CD4-positive, alpha-beta T cell treated with Interleukin-17A for 4 hours (primary cell): ENCODE results near the gene DGUOK.
"Not testable (repeated sequence)": the region's sequence is repeated elsewhere in the genome, so short reads cannot be mapped to it uniquely, and the experiment has no call there.

Source experiments
- DNase-seq: peaks from one replicate; pipeline ENCODE4 v3.0.0-alpha.2; 2020; ENCODE audit warnings: mixed read lengths

Gene DGUOK

DNA sequence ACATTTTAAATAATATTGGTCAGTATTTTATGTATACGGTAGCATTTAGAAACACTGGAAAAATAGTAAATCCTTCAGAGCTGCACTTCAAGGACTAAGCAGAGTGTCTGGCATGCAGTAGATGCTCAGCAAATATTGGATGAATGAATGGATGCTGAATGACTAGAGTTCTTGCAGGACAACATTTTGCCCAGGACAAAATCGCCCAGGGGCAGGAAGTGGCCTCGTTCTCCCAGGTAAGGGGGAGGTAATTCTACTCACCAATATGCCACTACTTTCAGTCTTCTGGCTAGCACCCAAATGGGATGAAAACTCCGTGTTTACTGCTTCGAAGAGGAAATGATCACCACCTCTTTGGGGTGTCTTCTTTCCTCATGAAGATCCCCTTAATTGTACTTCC is 4.0 kb upstream of the DGUOK start:
- DNase-seq: no peak

DNA sequence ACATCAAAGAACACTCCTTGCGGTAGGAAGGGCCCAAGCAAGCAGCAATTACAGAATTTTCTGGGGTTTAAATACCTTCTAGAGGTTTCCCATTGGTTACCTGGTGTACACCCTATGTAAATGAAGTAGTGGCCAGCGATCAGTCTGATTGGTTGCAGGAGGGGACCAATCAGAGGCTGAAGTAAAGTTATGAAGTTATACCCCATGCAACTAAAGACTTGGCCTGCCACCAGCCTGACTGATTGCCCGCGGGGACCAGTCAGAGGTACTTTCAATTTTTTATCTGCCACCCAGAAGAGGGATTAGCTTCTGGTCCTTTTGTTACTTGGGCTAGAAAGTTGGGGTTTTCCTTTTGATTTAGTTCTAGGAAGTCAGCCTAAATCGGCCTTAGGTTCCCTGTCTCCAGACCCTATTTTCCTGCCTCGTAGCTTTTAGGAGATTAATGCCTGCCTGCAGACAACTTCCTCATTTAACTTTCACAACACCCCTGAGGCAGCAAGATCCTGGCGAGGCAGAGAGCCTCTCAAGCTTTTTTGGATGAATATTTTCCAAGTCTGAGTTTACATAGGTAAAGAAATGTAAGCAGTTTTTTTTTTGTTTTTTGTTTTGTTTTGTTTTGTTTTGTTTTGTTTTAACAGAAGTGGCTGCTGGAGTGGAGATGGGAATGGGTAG is 1.5 kb upstream of the DGUOK start:
- no peak for DNase-seq

DNA sequence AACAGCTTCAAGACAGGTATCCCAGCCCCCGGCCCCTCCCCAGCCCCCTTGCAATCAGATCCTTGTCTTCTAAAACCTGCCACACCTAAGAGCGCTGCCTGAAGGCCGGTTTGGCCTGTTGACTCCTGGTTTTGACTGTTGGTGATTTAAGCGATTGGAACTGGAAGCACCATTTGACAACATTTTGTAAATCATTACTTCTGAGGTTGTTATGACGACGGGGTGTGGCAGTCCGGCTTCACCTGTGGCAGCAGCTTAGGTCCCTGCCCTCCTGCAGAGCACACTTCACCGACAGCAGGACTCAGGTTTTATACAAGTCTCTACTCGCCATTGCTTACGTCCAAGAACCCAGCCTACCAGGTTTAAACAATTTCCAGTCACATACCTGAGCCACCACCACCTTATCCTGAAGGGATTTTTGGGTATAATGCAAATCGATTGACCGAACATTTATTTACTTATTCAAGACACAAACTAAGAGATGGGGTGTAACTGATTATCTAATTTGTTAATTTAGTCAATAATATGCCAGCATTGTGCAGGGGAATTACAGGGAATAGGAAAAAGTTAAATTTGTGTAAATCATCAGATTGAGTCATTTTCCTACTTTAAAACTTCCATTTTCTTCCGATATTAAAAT is 707 bp upstream of the DGUOK start:
- no peak for DNase-seq

DNA sequence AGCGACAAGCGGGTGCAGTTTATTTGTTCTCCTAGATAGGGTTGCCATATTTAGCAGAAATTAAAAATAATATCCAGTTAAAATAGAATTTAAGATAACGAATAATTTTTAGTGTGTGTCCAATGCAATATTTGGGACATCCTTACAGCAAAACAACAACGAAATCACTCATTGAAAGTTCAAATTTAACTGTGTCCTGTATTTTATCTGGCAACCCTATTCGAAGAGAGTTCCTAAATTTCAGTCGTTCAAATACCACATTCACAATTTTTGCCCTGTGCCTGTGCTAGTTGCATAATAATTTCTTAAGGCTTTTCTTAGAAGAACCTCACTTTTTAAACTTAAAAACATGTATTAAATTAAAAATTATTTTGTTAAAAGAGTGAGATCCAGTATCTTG is 664 bp downstream of the DGUOK start:
- DNase-seq: no peak

DNA sequence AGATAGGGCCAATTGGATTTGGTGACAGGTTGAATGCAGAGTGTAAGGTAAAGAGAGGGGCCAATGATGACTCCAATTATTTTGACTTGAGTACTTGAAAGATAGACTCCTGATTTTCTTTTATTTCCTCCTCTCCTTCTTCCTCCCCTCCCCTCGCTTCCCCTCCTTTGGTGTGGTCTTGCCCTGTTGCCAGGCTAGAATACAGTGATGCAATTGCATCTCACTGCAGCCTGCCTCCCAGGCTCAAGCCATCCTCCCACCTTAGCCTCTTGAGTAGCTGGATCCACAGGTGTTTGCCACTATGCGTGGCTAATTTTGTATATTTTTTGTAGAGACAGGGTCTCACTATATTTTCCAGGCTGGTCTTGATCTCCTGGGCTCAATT is 2.3 kb downstream of the DGUOK start:
- DNase-seq: no peak

DNA sequence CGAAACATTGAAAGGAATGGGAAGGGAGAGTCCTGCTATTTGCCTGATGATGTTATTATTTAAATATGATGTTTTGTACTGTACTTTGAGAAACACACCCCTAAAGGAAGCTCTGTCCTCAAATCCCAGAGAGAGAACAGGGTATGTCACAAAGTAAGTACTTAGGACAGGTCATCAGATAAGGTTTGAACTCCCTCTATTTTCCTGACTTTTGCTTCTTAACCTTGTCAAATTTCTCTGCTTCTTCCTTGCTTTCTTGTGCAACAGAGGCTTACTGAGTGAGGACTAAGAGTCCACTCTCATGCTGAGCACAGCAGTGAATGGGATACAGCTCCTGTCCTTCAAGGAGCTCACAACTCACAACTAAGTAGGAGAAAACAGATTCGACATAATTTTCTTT is 3.7 kb downstream of the DGUOK start:
- no peak for DNase-seq

DNA sequence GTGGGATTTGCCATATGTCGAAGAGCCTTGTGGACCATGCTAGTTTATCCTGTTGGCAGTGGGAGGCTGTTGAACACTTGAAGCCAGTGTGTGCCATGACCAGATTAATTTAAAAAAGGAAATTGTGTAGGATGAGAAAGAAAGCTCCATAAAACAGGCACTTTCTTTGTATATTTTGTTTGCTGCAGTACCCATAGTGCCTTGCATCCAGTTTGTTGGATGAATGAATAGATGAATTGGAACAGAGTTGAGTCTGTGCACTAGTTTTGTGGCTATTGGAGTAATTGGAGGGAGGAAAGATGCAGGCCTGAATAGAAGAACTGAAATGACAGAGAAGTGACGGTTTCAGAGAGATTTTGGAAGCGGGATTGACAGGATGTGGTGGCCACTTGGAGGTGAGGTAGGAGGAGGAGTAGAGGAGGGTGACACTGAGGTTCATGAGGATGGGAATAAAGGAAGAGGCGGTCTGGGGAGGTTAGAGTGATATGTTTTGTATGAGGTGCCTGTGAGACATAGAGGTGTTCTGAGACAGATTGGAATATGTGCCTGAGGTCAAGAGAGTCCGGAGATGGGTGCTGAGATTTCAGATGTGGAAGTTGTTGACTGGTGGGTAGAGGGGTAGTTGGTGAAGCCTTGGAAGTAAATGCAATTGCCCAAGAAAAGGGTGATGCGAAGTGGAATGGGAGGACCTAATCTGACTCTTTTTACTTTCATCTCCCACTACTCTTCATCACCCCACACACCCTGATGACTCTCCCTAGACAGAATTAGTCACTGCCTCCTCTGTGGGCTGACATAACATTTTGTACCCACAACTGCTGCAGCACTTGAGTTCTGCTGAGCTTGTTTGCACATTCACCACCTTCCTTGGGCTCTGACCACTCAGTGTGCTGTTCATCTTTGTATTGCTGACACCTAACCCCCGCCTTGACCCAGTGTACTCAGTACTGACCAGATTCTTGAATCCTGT is 5.1 kb downstream of the DGUOK start:
- peak; percentile 48 for DNase-seq

DNA sequence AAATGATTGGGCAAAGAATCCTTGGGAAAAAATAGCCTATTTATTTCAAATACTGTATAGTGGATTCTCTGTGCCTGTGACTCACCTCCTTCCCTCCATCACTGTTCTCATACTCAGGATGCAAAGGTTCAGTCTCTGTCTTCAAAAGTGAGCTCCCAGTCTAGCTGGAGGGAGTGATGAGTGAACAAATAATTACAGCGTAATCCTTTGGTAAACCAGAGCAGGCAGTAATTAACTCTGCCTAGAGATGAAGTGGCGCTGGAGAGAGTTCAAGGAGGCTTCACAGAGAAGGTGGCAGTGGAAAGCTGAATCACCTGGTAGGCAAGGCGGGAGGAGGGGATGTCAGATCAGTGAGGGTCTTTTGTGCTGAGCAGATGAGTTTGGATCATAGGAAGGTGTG is 6.5 kb downstream of the DGUOK start:
- no peak for DNase-seq

DNA sequence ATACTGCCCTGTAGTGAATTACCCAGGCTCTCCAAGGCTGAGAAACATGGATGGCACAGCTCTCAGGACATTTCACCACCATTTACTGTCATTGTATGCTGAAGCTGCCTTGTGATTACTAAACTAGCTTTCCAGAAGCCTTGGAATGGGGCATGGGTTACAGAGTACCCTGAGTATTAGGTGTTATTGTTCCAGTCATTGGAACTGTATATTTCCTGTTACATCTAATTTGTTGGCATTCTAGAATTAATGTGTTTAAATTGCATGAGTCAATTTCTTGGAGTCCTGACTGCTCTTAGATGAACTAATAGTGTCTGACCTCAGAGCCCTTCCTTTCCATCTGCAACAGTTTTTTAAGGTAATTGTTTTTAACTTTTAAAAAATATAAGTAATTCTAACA is 9.0 kb downstream of the DGUOK start:
- DNase-seq: no peak

DNA sequence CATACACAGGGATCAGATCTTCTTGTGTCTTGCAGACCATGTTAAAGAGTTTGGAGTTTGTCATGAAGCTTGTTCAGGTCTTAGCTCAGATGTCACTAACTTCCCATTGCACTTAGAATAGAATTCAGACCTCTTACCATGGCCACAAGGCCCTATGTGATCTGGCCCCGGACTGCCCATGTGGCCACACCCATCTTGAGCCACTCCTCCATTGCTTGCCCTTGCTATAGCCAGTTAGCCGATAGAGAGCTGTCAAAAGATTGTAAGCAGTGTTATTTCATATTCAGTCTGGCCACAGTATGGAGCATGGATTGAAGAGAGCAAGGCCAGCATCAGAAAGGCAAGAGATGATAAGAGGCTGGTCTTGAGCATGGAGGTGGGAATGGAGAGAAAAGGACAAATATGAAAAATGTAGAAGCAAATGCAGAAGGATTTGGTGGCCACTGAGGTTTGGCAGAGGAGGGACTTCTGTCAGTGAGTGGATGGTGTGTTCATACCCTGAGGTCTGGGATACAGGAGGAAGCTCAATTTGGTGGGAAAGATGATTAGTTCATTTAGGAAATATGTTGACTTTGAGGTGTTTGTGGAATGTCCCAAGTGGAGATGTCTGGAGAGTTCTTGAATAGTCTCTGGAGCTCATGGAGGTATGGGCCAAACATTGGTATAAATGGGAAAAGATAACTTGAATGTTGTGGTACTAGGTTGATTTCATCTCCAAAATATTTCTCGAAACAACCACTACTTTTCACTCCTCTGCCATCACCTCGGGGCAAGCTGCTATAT is 10.6 kb downstream of the DGUOK start:
- no peak for DNase-seq

DNA sequence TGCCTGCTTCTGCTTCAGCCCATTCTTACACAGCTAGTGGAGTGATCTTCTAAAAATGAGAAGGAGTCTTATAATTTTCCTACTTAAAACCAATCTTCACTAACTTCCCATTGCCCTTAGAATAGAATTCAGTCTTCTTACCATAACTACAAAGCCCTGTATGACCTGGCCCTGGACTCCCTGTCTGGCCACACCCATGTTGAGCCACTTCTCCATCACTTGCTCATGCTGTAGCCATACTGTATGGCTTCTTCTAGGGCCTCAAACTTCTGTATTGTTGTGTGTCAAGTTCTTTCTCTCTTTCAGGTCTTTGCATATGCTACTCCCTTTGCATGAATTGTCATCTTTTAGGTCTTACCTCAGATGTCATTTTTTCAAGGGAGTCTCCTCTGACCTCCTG is 11.2 kb downstream of the DGUOK start:
- DNase-seq: no peak

DNA sequence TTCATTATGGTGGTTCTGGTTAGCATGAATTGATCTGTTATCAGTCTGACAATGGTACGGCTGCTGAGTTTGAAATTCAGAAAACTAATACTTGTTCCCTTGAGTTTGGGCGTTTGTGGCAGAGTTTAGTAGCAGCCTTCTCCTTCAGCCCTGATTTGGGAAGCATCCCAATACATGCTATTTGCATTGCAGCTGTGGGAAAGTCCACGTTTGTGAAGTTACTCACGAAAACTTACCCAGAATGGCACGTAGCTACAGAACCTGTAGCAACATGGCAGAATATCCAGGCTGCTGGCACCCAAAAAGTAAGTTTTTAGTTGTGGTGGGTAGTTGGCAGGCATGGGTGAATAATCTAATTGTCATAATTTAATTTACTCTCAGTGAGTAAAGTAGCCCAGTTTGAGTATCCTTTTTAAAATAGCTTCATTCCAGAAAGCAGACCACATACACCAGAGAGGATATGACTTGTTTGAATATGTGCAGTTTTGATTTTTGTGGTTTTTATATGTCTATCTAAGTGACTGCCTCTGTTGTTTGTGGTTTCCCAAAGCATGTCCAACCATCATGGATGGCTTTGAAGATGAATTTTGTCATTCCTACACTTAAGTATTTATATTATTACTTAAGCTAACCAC is 12.2 kb downstream of the DGUOK start:
- DNase-seq: no peak

DNA sequence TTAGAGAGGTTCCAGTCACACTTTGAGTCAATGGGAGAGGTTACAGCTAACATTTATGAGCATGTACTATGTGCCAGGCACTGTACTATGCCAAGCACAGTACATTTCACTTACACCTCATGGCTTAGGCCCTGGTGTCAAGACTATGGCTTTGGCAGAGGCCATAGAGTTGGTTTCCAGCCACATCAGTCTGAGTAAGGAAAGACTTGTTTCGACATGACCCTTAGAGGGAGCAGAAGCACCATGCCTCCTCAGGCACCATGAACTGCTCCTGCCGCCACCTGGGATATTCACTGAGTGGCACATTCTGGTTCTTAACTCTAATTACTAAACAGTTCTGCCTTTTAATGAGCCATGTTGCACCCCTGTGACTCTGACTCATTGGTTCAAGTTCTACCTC is 12.7 kb downstream of the DGUOK start:
- peak; percentile 53 for DNase-seq

DNA sequence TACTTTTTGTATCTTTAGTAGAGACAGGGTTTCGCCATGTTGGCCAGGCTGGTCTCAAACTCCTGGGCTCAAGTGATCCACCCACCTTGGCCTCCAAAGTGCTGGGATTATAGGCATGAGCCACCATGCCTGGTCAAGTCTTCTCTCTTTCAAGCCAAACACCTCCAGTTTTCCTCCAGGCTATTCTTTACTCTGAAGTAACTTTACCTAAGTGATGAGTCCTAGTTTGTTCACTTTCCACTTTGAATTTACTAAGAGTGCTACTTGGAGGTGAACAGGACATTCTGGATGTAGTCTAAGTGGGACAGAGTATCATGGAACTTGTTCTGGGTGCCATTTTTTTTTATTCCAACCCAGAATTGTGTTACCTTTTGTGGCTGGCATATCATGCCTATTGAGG is 13.4 kb downstream of the DGUOK start:
- DNase-seq: not testable (repeated sequence)

DNA sequence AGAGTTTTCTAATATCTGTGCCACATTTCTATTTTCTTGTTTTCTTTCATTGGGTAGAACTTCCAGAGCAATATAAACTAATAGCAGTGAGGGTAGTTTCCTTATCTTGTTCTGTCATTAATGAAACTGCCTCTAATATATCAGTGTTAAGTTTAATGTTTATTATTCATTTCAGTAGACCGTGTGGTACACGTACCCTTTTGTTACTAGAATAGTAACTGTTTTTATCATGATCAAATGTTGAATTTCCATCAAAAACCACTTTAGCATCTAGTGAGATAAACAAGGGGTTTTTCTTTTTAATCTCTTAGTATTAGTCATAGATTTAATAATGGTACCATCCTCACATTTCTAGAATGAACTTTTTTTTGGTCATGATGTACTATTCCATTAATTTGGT is 16.0 kb downstream of the DGUOK start:
- no peak for DNase-seq

DNA sequence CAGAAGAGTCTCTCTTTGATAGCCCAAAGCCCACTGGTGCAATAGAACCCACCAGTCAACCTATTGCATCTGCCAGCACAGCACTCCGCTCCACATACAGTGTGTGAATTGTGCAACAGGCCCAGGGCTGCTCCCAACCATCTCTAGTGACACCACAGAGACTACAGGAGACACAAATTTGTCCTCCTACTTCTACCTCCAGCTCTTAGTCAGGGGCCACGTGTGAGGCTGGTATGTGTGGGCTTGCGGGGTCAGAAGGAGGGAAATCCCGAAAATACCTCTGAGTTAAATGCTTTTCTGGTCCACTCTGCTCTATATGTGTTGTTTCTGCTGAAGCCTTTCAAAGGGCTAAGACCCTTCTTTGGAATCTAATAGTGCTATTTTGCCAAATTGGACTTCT is 18.0 kb downstream of the DGUOK start:
- no peak for DNase-seq

DNA sequence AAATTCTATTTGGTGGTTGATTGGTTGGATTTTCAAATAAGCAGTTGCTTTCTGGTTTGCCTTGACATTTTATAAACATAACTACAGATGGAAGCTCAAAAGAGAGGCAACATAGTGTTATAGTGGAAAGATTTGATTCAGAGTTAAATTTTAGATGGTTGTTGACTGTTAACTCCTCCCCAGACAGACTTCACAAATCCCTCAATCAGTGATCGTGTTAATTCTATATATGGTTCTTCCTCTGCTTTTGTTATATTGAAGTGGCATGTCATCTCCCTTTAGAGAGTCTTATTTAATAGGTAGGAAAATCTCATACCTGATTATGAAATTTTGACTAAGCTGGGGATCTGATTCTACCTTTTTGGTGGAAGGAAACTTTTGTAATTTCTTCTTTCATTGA is 19.5 kb downstream of the DGUOK start:
- no peak for DNase-seq

DNA sequence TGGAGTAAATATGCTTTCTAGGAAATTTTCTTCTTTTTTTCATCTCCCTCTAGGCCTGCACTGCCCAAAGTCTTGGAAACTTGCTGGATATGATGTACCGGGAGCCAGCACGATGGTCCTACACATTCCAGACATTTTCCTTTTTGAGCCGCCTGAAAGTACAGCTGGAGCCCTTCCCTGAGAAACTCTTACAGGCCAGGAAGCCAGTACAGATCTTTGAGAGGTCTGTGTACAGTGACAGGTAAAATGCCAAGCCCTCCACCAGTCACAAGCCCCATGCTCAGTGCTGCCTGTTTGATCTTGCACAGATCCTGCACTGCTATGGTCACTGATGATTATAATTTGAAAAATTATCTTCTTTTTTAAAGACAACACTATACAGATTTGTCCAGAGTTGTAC is 20.0 kb downstream of the DGUOK start:
- no peak for DNase-seq

DNA sequence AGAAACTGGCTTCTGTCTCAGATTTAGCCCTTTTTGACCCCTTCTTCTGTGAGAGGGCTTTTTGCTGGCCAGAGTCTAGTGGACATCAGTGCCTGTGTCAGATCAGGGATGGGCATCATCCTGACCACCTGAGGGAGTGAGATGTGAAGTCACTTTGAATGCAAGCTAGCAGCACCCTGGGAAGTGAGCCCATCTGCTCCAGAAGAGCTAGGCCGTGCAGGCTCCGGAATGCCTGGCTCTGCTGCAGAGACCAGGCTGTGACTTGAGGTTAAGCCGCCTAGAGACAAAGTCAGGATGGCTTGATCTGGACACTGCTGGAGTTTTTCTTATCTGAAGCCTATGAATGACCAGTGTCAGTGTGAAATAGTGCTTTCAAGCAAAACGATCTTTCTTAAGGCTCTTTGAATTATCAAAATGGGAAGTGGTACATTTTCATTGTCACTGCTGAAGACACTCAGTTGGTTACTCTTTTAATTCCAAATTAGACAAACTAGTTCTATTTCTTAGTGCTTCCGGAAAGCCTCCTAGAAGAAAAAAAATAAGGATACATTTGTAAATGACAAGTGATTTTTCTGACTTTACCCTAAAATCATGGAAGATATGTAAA is 20.8 kb downstream of the DGUOK start:
- DNase-seq: no peak

DNA sequence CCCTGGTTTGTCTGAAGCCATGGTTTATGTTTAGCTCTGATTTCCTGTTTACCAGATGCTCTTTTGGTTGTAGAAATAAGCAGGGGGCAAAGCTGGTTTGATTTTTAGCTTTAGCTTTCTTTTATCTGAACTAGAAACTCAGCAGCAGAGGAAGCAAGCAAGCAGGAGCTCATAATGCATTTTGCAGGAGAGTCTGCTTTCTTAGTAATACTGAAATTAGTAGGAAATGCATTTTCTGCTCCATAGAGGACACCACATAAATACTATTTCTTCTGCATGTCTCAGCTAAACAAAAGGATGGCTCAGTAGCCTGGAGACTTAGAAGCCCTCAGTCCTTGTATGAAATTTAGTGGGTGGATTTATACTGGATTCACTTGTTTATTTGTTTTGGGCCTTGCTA is 23.1 kb downstream of the DGUOK start:
- no peak for DNase-seq

DNA sequence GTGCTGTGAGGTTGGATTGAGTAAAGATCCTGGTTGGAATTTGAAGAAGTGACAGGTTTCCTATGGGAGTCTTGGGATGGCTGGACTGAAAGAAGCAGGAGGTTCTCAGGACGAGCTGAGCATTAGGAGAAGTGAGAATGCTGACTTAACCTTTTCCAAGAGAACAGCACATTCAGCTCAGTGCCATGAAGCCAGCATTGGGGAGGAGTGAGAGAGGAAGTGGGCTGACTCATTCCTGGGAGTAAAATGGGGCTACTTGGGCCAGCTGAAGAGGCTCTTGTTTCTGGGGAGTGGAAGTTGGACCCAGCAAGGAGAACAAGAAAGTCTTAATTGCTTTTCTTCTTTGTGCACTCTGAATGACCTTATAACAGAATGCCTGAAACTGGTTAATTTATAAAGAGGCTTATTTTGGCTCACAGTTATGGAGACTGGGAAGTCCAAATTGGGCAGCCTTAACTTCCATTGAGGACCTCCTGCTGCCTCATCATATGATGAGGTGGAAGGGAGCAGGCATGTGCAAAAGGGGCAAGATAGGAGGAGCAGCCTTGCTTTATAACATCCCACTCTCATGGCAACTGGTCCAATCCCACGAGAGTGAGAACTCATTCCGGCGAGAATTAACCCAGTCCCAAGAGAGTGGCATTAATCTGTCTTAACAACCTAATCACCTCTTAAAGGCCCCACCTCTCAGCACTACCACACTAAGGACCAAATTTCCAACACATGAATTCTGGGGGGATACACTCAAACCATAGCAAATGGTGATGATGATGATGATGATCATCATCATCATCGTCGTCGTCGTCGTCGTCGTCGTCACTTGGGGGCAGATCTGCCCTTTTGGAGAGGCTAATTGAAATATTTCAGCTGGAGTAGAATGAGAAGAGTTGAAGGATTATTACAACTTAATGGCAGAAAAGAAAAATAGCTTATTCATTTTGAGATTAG is 26.1 kb downstream of the DGUOK start:
- no peak for DNase-seq
